Activated gamma-delta T cell treated with anti-CD3 and anti-CD28 coated beads, Interleukin-2, amount 50 U/mL, for 16 hours (primary cell): Measurements from ENCODE around the gene CAPN11.

Experiments
- DNase-seq: peaks from one replicate; pipeline ENCODE4 v3.0.0-alpha.2; 2020; ENCODE audit warnings: low read depth

The CAPN11 gene

DNA sequence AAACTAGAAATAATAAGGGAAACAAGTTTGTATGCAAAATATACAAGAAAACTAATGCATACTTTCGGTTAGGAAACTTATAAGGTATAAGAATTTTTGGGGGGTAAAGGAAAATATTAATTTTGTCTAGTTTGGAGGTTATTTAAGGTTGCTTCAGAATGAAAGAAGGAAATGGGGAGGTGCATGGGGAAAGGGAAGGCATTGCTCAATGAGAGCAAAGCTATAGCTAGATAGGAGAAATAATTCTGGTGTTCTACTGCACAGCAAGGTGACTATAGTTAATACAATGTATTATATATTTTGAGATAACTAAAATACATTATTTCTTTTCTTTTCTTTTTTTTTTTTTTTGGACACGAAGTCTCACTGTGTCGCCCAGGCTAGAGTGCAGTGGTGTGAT, 52.7 kb downstream of the CAPN11 start:
- DNase-seq, result no peak

GRCh38 chr6:44214307-44214706, 55.7 kb downstream of the CAPN11 start:
- no peak for DNase-seq

GRCh38 chr6:44216677-44217331, 58.2 kb downstream of the CAPN11 start, which contains the start of gene MYMX:
TSS of gene MYMX (plus strand) at chr6:44216926. CDS start at chr6:44217472, 546 bp downstream.
- no peak for DNase-seq

- no peak for DNase-seq
These were observed 58.9 kb downstream of the CAPN11 start for GRCh38 chr6:44217332-44218143.

DNA sequence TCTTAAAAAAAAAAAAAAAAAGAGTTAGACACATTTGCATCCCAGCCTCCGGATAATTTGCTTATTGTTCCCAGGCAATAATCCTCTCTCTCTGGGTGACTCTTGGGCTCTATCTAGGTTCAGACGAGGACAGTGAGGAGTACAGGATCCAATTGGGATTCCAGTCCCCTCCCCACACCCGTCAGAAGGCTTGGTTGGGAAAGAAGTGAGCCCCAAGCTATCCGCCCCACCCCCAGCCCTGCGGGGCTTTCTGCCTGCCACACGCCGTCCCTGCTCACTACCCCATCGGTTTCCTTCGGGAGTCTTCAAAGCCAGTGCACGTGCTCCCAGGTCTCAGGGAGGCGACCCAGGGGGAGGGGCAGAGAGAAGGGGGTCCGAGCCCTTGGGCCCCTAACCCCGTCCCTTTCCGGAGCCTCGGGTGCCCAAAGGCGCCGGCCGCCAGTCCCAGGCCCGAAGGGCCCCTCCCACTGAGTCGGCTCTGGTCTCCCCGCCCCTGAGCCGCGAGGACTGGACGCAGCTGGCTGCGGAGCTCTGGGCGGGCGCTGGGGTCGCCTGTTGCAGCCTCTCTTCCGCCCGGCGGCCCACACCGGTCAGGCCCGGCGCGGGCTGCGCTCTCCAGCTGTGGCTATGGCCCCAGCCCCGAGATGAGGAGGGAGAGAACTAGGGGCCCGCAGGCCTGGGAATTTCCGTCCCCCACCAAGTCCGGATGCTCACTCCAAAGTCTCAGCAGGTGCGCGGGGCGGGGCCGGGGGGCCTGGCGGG, 60.6 kb downstream of the CAPN11 start:
- no peak for DNase-seq

DNA sequence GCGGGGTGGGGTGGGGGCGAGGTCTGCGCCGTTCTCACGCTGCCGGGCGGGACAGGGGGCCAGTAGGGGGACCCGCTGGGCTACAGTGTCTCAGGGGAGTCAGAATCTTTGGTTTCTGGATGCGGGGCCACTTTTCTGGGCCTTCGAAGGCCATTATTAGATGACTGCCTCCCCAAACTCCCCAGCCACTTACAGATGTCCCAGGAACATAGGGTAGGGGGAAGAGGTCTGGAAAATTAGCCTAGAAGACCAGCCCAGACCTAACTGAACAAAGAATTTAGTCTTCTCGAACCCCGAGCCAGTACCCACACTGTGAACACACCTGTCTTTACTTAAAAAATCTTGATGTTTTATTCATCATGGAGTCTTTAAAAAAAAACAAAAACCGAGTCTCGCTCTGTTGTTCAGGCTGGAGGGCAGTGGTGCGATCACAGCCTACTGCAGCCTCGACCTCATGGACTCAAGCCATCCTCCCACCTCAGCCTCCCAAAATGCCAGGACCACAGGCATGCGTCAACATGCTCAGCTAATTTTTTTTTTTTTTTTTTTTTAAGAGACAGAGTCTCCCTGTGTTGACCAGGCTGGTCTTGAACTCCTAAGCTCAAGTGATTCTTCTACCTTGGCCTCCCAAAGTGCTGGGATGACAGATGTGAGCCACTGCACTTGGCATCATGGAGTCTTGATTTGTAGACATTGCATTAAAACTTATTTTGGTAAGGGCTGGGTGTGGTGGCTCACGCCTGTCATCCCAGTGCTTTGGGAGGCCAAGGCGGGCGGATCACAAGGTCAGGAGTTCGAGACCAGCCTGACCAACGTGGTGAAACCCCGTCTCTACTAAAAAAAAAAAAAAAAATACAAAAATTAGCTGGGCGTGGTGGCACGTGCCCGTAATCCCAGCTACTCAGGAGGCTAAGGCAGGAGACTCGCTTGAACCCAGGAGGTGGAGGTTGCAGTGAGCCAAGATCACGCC, 61.5 kb downstream of the CAPN11 start:
- DNase-seq, result no peak

- no peak for DNase-seq
These were observed 62.3 kb downstream of the CAPN11 start for GRCh38 chr6:44220913-44221290.

DNA sequence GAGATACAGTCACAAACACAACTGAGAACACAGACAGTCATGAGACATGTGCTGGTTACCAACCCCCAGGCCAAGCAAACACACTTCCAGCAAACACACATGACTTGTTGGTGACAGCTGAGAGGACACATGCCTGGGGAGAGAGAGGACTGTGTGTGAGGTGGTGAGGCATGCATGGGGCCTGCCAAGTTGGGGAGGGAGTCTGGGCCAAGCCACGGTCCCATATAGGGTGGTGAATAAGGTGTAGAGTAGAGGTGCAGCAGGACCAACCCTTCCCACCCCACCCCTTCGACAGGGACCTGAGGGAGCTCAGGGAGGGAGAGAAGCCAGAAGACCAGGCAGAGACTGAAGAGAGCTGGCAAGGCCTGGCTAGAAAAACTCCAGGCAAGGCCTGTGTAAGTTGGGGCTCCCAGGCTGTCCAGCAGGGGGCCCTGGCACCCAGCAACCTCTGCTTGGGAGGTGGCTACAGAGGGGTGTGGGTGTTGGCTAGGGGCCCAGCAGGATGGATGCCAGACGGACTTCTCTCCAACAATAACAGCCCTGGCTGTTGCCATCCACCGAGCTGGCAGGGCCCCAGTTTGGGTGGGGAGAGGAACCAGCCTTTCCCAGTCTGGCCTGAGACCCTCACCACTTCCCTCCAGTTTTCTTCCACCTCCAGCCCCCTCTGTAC, 62.8 kb downstream of the CAPN11 start:
- DNase-seq, result peak; percentile 53

DNA sequence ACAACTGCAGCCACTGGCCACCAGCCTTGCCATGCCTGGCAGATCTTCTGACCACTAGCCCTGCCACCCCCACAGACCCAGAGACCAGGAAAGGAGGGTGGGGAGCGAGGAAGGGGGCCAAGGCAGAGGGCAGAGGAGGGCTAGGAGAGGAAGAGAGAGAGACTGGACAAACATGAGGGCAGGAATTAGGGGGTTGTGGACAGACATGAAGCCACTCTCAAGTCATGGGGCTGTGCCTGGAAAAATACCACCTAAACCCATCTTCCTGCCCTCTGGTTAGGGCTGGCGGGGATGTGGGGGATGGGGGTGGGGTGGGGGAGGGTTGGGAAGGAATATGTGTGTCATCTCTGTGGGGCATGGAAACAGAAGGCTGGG, 63.3 kb downstream of the CAPN11 start:
- no peak for DNase-seq

- DNase-seq, result no peak
These were observed 64.1 kb downstream of the CAPN11 start for GRCh38 chr6:44222486-44223318.

DNA sequence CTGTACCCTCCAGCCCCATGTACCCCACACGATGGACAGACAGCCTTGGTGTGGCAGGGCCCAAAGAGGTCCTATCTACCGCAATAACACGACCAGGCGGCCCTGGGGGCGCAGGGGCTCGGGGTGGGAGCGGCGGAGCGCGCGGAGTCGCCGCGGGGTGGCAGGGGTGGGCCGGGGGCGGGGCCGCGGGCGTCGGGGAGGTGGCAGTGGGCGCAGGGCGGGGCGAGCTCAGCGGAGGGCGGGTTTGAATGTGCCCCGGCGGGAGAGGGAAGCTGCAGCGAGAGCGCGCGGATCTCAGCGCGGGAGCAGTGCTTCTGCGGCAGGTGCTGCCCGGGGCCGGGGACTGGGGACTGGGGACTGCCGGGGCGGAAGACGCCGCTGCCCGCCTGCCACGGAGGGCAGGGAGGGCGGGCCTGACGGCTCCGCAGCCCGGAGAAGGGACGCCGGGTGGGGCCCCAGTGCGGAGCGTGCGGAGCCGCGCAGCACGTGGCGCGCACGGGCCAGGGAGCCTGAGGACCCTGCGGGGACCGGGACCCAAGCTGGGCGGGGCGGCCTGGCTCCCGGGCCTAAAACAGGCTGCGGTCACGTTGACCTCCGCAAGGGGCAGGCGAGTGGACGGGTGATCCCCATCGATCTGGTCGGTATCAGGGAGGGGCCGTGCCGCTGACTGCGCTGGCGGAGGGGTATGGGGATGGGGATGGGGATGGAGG, 64.9 kb downstream of the CAPN11 start, which contains the start of gene SLC29A1:
SLC29A1 (plus strand) TSS at position 277 of the 710 bp plus-strand sequence. CDS start 3,719 bp downstream, outside the sequence.
- DNase-seq, result peak; percentile 71

- no peak for DNase-seq
These were observed 65.7 kb downstream of the CAPN11 start for GRCh38 chr6:44224029-44224964.

DNA sequence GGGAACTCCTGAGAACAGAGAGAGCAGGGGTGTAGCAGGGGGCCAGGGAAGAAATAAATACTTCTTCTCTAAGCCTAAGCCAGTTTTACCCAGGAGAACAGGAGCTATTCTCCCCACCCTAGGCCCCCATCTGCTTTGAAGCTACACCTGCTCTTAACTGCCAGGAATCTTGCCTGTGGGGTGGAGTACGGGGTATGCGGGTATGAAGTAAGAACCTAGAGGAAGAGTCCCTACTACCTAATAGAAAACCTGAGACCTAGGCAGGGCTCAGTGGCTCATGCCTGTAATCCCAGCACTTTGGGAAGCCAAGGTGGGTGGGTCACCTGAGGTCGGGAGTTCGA, 66.3 kb downstream of the CAPN11 start:
- no peak for DNase-seq

- DNase-seq, result no peak
These were observed 67.1 kb downstream of the CAPN11 start for GRCh38 chr6:44225579-44226325.

DNA sequence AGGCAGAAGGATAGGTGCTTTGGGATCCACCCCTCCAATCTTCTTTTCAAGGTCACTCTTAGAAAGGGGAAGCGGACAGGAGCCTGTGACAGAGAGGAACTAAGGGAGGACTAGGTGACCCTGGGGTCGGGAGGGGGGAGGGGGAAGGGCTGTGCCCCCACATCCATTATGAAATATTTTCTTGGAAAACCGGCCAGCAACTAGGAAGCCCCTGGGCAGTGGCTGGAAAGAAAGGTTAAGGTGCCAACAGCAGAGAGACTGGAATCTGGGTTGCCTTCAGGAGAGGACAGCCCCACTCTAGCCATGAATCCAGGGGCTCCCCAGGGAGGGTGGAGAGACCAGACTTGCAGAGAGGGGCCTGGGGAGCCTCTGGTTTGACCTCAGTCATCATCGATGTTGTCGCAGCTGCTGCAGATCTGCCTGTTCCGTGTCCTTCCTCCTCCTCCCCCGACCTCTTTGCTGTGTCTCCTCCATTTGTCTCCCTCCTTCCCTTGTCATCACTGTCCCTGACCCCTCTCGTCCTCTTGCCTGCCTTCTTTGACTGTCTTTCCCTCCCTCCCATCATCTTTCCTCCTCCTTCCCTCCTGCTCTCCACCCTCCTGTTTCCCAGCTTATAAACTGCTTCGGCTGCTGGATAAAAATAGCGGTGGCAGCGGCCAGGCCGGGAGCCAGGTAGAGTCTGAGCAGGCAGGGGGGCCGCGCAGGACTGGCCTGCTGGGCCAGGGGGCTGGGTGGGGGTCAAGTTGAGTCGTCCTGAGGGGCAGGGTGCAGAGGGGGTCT, 67.9 kb downstream of the CAPN11 start:
- DNase-seq, result no peak

- DNase-seq, result no peak
These were observed 68.7 kb downstream of the CAPN11 start for GRCh38 chr6:44227148-44227793.
